Body of pancreas (tissue), 4 donors: ENCODE results near the gene NELFB.

Experiments
- POLR2A ChIP-seq, 3 donors: fragments of 450-650 bp; IDR thresholded peaks; one replicate each; pipeline ENCODE4 v1.6.1; 2016; ENCODE audit warnings: antibody characterized with exemption in 3 of 3, mild to moderate bottlenecking in 2 of 3
- TF ChIP-seq, protein P1 (sequence below), 7 experiments: fragments of 450-650 bp in 4 of 7; fragments of 200-600 bp in 3 of 7; sonication (generic) in 3 of 7; IDR thresholded peaks; one replicate each; pipeline ENCODE4 v1.5.1; 2016 to 2019; ENCODE audit warnings: antibody characterized with exemption in 7 of 7

GRCh38 chr9:137306850-137307254 lies 51.7 kb downstream of the NELFB start:
- TF ChIP-seq, protein P1, sequence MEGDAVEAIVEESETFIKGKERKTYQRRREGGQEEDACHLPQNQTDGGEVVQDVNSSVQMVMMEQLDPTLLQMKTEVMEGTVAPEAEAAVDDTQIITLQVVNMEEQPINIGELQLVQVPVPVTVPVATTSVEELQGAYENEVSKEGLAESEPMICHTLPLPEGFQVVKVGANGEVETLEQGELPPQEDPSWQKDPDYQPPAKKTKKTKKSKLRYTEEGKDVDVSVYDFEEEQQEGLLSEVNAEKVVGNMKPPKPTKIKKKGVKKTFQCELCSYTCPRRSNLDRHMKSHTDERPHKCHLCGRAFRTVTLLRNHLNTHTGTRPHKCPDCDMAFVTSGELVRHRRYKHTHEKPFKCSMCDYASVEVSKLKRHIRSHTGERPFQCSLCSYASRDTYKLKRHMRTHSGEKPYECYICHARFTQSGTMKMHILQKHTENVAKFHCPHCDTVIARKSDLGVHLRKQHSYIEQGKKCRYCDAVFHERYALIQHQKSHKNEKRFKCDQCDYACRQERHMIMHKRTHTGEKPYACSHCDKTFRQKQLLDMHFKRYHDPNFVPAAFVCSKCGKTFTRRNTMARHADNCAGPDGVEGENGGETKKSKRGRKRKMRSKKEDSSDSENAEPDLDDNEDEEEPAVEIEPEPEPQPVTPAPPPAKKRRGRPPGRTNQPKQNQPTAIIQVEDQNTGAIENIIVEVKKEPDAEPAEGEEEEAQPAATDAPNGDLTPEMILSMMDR (IDR thresholded peaks at IDR 0.05), result no peak
- TF ChIP-seq POLR2A (IDR thresholded peaks at IDR 0.05), result no peak
